H7 (cell line): Measurements from ENCODE around the gene ACHE. TPM values are rescaled to one million over a fixed set of nuclear protein-coding genes. Genes with fewer than 3 reads are reported as not detected.

Experiments used
- DNase-seq: peaks from one replicate; pipeline ENCODE4 v3.0.0; 2012
- H3K27me3 ChIP-seq: 2 replicates; pipeline ENCODE4 v1.6.0; 2011; ENCODE audit warnings: mild to moderate bottlenecking, low read length; ENCODE audit not compliant: control insufficient read depth, insufficient read depth
- H3K36me3 ChIP-seq: replicated peaks from 2 replicates; pipeline ENCODE4 v1.5.1; 2011; ENCODE audit warnings: low read length; ENCODE audit not compliant: control insufficient read depth, insufficient read depth
- H3K4me3 ChIP-seq: 2 replicates; pipeline ENCODE4 v1.5.1; 2011; ENCODE audit warnings: low read depth, mild to moderate bottlenecking, control low read depth, low read length, moderate library complexity; ENCODE audit not compliant: insufficient read depth
- total RNA-seq: library from RNA; depleted of rRNA; stranded (reverse); fragments of >200 nt; shearing (Covaris generic); gene quantifications from 2 replicates; pipeline ENCODE4 v1.2.3, GENCODE V29; 2014; rRNA removed

ACHE gene
- total RNA-seq, 1 experiment from 2014 or later: 19.2 TPM

DNA sequence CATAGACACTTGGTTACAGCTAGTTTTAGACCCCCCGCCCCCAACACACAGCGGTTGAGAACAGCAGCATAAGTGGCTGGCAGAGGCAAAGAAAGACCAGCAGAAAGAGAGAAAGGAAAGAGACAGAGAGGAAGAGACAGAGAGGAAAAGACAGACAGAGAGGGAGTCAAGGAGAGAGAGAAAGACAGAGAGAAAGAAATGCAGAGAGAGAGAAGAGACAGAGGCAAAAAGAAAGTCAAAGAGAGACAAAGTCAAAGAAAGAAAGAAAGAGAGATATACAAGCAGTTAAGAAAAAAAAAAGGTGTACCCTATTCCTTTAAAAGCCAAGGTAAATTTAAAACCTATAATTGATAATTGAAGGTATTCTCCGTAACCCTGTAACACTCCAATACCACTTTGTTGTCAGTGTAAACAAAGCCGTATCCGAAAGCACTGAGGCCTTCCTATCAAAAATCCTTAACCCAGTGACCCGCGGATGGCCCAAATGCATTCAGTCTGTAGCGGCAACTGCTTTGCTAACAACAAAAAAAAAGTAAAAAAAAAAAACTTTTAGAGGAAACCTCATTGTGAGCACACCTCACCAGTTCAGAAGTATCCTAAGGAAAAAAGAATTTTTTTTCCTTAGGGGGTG is 55.1 kb downstream of the ACHE start:
- no peak for DNase-seq
- no peaks in the 10 kb centered on the region for H3K36me3 ChIP-seq
- no peak overlapping the region for H3K4me3 ChIP-seq
- no peaks in the 10 kb centered on the region for H3K27me3 ChIP-seq

Other genes with a start within 250 kb of the ACHE start
- 0.30 and 0.90 TPM in 2 replicates for gene ACTL6B, start 239.4 kb downstream of the ACHE start, total RNA-seq
- gene GNB2, start 222.1 kb downstream of the ACHE start, total RNA-seq: 108 and 122 TPM in 2 replicates
- gene GIGYF1, start 201.6 kb downstream of the ACHE start, total RNA-seq: 48.2 and 66.4 TPM in 2 replicates
- gene POP7, start 189.8 kb downstream of the ACHE start, total RNA-seq: 95.0 and 128 TPM in 2 replicates
- gene EPO, start 175.4 kb downstream of the ACHE start, total RNA-seq: 0.15 TPM in 1 of 2 replicates, not detected in the other
- gene ZAN, start 162.3 kb downstream of the ACHE start, total RNA-seq: 0.03 TPM in 1 of 2 replicates, not detected in the other
- gene EPHB4, start 68.4 kb downstream of the ACHE start, total RNA-seq: 141 and 143 TPM in 2 replicates
- gene SLC12A9, start 43.2 kb downstream of the ACHE start, total RNA-seq: 21.9 and 27.9 TPM in 2 replicates
- 95.7 and 118 TPM in 2 replicates for gene TRIP6, start 28.5 kb downstream of the ACHE start, total RNA-seq
- 82.8 and 101 TPM in 2 replicates for gene SRRT, start 20.8 kb downstream of the ACHE start, total RNA-seq
- gene UFSP1, start 6.2 kb downstream of the ACHE start, total RNA-seq: 7.7 and 12.2 TPM in 2 replicates
- 8.5 and 14.6 TPM in 2 replicates for gene MUC3A, start 53.6 kb upstream of the ACHE start, total RNA-seq
- gene MUC12, start 73.7 kb upstream of the ACHE start, total RNA-seq: 1.8 and 10.4 TPM in 2 replicates
- not detected in 2 replicates for gene MUC17, start 124.2 kb upstream of the ACHE start, total RNA-seq
- 6.1 and 8.9 TPM in 2 replicates for gene TRIM56, start 189.6 kb upstream of the ACHE start, total RNA-seq
- 3.4 and 3.6 TPM in 2 replicates for gene SERPINE1, start 231.2 kb upstream of the ACHE start, total RNA-seq